HG03521 (cell line): ENCODE measurements around the gene FTL.
A peak's percentile ranks its signal among the peaks of the same experiment; 100 is the strongest.

Source experiments
- ATAC-seq: cut with Tn5 transposase; IDR thresholded peaks from one replicate; pipeline ENCODE4 v1.9.1; 2021; ENCODE audit warnings: mild to moderate bottlenecking, moderate library complexity; ENCODE audit not compliant: unreplicated experiment

FTL gene

DNA sequence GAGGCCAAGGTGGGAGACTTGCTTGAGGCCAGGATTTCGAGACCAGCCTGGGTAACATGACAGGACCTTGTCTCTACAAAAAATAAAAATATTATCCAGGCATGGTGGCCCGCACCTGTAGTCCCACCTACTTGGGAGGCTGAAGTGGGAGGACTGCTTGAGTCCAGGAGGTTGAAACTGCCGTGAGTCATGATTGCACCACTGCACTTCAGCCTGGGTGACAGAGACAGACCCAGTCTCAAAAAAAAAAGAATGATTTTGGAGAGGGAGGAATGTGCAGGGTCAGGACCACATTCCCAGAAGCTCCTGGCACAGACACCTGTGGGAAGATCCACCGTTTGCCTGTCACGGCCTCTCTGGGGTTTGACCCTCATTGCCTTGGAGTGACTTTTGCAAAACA, 19.7 kb upstream of the FTL start:
- ATAC-seq, result no peak

- ATAC-seq, result no peak
Observed at GRCh38 chr19:48945817-48946216, 19.3 kb upstream of the FTL start.

DNA sequence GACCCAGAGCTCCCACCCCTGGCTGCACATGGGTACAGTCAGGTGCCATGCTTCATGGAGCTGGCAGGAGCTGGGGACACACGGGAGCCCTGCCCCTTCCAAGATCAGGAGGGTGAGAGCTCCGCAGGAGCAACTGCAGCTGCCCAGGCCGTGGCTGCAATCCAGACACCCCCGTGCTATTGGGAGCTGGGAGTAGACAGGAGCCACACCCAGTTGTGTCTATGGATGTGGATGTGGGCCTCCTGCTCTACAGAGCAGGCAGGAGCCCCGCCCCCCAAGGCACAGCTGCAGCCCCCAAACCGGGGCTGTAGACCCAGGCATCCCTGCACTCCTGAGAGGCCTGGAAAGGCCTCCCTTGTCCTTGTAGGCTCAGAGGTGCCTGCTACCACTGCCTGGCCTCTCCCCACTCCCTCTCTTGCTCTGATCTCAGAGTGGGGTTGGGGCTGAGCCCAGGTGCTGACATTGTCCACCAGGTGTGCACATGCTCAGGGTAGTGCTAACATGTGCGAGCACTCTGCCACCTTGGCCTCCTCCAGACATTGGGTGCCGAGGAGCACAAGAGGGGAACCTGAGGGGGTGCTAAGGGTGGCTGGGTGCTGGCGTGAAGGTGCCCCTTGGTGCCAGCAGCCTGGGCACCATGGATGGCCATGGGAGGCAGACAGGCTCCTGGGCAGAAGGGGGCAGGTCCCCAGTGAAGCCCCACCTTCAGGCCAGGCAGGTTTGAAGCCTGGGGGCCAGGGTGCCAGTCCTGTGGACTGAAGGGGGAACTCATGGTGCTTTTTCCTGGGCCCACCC, 18.4 kb upstream of the FTL start:
- ATAC-seq, result no peak

DNA sequence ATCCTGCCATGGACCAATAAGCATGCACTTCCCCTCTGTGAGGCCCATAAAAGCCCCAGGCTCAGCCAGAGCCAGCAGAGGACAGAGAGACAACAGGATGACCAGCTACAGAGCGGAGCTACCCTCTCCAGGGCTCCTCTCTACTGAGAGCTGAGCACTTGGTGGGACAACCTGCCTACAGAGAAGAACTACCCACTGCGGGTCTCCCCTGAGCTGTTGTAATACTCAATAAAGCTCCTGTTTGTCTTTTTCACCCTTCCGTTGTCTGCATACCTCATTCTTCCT, 17.9 kb upstream of the FTL start:
- no peak for ATAC-seq

- no peak for ATAC-seq
Observed at GRCh38 chr19:48950159-48950558, 14.9 kb upstream of the FTL start.

DNA sequence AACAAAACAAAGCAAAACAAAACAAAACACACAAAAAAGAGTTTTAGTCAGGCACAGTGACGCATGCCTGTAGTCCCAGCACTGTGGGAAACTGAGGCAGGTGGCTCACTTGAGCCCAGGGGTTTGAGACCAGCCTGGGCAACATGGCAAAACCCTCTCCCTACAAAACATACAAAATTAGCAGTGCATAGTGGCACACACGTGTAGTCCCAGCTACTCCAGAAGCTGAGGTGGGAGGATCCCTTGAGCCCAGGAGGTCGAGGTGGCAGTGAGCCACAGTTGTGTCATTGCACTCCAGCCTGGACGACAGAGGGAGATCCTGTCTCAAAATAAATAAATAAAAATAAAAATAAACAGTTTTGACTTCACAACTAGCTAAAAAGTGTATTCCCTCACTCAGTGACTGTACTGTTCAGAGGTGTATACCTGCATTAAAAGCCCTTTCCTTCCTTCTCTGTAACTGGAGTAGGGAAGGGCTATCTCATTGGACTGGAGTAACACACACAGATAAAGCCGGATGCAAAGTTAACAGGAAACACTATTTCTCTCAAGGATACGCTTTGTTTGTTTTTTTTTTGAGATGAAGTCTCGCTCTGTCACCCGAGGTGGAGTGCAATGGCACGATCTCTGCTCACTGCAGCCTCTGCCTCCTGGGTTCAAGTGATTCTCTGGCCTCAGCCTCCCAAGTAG, 14.1 kb upstream of the FTL start:
- no peak for ATAC-seq

- no peak for ATAC-seq
Observed at GRCh38 chr19:48953141-48953540, 12.0 kb upstream of the FTL start.

- ATAC-seq, result no peak
Observed at GRCh38 chr19:48953990-48954594, 11.0 kb upstream of the FTL start.

GRCh38 chr19:48954595-48955307, 10.4 kb upstream of the FTL start, which contains the start of gene BAX:
BAX (plus strand) TSS chr19:48954875; CDS start chr19:48954929, 54 bp downstream.
- ATAC-seq, result peak; percentile 97

DNA sequence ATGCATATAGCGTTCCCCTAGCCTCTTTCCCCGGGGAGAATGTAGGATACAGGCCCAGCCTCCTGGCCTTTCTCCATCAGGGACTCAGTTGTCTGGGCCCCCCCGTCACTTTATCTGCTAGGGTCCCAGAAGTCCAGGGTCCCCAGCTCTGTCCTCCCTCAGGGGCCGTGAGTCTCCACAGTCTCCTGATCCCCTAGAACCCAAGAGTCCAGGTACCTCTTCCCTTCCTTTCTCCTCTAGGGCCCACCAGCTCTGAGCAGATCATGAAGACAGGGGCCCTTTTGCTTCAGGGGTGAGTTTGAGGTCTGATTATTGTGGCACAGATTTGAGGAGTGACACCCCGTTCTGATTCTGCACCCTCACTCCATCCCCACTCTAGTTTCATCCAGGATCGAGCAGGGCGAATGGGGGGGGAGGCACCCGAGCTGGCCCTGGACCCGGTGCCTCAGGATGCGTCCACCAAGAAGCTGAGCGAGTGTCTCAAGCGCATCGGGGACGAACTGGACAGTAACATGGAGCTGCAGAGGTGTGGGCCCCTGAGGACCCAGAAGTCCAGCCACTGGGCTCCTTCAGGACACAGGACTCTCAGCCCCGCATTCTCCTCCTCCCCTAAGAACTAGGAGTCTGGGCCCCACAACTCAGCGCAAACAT, 9.7 kb upstream of the FTL start:
- no peak for ATAC-seq

GRCh38 chr19:48958006-48958405, 7.1 kb upstream of the FTL start:
- no peak for ATAC-seq

DNA sequence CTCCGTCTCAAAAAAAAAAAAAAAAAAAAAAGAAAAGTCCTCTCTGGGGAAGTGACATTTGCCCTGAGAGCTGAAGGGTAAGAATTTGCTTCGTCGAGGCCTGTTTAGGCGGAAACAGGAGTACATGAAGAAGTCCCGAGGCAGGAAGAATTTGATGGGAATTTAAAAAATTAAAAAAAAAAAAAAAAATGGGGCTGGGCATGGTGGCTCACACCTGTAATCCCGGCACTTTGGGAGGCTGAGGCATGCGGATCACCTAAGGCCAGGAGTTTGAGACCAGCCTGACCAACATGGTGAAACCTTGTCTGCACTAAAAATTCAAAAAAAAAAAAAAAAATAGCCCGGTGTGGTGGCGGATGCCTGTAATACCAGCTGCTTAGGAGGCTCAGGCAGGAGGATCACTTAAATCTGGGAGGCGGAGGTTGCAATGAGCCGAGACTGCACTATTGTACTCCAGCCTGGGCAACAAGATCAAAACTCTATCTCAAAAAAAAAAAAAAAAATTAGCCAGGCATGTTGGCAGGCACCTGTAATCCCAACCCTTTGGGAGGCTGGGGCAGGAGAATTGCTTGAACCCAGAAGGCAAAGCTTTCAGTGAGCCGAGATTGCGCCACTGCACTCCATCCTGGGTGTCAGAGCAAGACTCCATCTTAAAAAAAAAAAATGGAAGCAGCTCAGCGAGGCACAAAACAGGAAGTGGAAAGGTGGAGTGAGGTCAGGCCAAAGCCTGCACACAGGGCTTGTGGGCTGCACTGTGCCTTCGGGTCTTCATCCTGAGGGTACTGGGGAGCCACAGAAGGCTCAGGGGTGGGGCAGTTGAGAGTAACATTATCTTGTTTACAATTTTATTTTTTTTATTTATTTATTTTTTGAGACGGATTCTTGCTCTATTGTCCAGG, 5.5 kb upstream of the FTL start:
- no peak for ATAC-seq

DNA sequence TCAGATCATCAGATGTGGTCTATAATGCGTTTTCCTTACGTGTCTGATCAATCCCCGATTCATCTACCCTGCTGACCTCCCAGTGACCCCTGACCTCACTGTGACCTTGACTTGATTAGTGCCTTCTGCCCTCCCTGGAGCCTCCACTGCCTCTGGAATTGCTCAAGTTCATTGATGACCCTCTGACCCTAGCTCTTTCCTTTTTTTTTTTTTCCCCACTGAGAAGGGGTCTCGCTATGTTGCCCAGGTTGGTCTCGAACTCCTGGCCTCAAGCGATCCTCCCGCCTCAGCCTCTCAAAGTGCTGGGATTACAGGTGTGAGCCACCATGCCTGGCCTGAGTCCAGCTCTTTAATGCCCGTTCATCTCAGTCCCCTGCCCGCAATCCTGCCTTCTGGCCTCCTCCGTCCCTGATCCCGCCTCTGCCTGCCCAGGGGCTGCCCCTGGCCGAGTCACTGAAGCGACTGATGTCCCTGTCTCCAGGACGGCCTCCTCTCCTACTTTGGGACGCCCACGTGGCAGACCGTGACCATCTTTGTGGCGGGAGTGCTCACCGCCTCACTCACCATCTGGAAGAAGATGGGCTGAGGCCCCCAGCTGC, 4.0 kb upstream of the FTL start:
- ATAC-seq, result no peak

DNA sequence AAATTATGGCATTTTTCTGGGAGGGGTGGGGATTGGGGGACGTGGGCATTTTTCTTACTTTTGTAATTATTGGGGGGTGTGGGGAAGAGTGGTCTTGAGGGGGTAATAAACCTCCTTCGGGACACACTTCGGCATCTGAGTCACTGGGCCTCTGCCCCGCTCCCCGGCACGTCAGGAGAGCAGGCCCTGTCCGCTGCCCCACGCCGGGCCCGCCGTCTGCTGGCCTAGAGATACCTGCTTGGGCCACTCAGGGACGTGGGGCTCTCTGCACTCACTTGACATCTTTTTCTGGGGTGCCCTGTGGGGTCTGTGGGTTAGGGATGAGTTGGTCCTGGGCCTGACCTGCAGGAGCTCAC, 3.5 kb upstream of the FTL start:
- ATAC-seq, result no peak

- ATAC-seq, result no peak
Observed at GRCh38 chr19:48962029-48962848, 2.9 kb upstream of the FTL start.

- ATAC-seq, result no peak
Observed at GRCh38 chr19:48962849-48963165, 2.3 kb upstream of the FTL start.

DNA sequence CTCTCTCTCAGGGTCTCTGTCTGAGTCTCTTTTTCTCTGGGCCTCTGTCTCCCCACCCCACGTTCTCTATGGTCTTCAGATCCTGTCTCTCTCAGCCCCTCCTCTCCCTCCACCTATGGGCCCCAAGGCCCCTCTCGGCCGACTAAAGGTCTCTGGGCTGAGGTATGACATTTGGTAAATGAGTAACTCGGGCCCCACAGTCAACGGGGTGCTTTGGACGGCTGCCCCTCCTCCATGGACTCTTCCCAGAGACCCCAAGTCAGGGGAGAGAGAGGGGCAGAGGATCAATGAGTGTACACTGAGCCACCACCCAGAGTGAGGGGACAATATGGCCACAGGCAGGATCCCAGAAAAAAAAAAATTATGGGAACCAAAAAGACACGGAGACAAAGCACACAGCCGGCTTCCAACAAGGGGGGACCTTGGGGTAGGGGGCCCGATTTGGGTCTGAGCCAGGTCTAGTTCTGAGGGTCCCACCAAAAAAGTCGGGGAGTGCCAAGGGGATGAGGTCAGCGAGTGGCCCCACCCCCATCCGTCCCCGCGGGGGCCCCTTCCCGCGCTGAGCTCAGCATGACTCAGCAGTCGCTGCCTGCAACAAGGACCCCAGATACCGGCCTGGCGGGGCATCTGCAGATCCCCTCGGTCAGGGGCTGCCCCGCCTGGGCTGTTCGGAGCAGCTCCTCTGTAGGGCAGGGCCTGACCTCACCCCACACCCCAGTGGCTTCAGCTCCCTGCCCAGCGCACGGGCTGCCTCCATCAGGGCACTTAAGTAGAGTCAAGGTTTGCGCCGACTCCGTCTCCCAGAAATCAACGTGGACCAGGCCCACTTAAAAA, 1.5 kb upstream of the FTL start:
- no peak for ATAC-seq
